ENCODE results near the gene ARMC2.

DNA sequence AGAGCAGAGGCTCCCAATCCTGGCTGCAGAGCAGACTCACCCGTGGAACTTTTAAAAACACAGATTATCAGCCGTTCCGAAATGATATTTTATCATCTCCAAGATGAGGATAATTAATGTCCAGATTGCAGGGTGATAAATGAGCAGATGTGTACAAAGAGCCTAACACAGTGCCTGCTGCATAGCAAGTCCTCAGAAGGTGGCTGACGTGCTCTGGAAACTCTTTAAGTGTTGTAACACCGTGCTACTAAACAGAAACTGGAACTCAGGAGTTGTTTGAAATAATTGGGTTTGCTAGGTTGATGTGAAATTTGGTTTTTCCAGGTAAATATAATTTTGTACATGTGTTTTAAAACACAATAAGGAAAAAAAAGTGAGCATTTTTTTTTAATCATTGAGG, 118.0 kb downstream of the ARMC2 start:
- TF ChIP-seq, protein P1, sequence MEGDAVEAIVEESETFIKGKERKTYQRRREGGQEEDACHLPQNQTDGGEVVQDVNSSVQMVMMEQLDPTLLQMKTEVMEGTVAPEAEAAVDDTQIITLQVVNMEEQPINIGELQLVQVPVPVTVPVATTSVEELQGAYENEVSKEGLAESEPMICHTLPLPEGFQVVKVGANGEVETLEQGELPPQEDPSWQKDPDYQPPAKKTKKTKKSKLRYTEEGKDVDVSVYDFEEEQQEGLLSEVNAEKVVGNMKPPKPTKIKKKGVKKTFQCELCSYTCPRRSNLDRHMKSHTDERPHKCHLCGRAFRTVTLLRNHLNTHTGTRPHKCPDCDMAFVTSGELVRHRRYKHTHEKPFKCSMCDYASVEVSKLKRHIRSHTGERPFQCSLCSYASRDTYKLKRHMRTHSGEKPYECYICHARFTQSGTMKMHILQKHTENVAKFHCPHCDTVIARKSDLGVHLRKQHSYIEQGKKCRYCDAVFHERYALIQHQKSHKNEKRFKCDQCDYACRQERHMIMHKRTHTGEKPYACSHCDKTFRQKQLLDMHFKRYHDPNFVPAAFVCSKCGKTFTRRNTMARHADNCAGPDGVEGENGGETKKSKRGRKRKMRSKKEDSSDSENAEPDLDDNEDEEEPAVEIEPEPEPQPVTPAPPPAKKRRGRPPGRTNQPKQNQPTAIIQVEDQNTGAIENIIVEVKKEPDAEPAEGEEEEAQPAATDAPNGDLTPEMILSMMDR (conservative IDR thresholded peaks at IDR 0.05; ENCODE audit: low read depth, low read length), result no peak
- no peak for TF ChIP-seq EZH2 (IDR thresholded peaks at IDR 0.05; ENCODE audit: low read length, unreplicated experiment)
- TF ChIP-seq EZH2phosphoT487 (IDR thresholded peaks at IDR 0.05; ENCODE audit: borderline replicate concordance, low read length), result no peak
